Karpas-422 (cell line): ENCODE results near the gene ANAPC5. TPM values are rescaled to one million over a fixed set of nuclear protein-coding genes. Genes with fewer than 3 reads are reported as not detected.
A peak's percentile ranks its signal among the peaks of the same experiment; 100 is the strongest.
"Not testable (repeated sequence)": the region's sequence is repeated elsewhere in the genome, so short reads cannot be mapped to it uniquely, and the experiment has no call there.

Experiments used
- DNase-seq: peaks from one replicate; pipeline ENCODE4 v3.0.0-alpha.2; 2015
- H2AFZ ChIP-seq: fragments of 200-600 bp; sonication (generic); 2 replicates; pipeline ENCODE4 v1.6.1; 2014; ENCODE audit warnings: antibody characterized with exemption, low read length, mixed read lengths
- H3K27ac ChIP-seq: fragments of 200-600 bp; sonication (generic); 2 replicates; pipeline ENCODE4 v1.5.1; 2014; ENCODE audit warnings: mild to moderate bottlenecking, low read length, moderate library complexity
- H3K27me3 ChIP-seq: fragments of 200-600 bp; sonication (generic); 2 replicates; pipeline ENCODE4 v1.6.1; 2014; ENCODE audit warnings: low read length, mixed read lengths
- H3K36me3 ChIP-seq: fragments of 200-600 bp; sonication (generic); 2 replicates; pipeline ENCODE4 v1.6.1; 2014; ENCODE audit warnings: low read length, mixed read lengths; ENCODE audit not compliant: insufficient read depth
- H3K4me1 ChIP-seq: fragments of 200-600 bp; sonication (generic); 2 replicates; pipeline ENCODE4 v1.6.1; 2014; ENCODE audit warnings: mild to moderate bottlenecking, low read length, mixed read lengths
- H3K4me2 ChIP-seq: fragments of 200-600 bp; sonication (generic); 2 replicates; pipeline ENCODE4 v1.6.1; 2014; ENCODE audit warnings: low read length, low read depth, mild to moderate bottlenecking; ENCODE audit not compliant: poor library complexity, severe bottlenecking
- H3K4me3 ChIP-seq: fragments of 200-600 bp; sonication (generic); 2 replicates; pipeline ENCODE4 v1.5.1; 2014; ENCODE audit warnings: mild to moderate bottlenecking, antibody characterized with exemption, low read length, mixed read lengths
- H3K79me2 ChIP-seq: fragments of 200-600 bp; sonication (generic); 2 replicates; pipeline ENCODE4 v1.6.1; 2014; ENCODE audit warnings: mild to moderate bottlenecking, low read length, mixed read lengths
- H3K9ac ChIP-seq: fragments of 200-600 bp; sonication (generic); 2 replicates; pipeline ENCODE4 v1.6.0; 2014; ENCODE audit warnings: low read length
- H3K9me2 ChIP-seq: fragments of 200-600 bp; sonication (generic), shearing (Covaris generic); replicated peaks from 2 replicates; pipeline ENCODE4 v1.6.0; 2014; ENCODE audit warnings: mild to moderate bottlenecking, low read length, moderate library complexity; ENCODE audit not compliant: insufficient read depth
- H3K9me3 ChIP-seq: fragments of 300-700, 200-600 bp; sonication (generic); 2 replicates; pipeline ENCODE4 v1.6.1; 2014; ENCODE audit warnings: low read length, mixed read lengths
- H4K20me1 ChIP-seq: fragments of 200-600 bp; sonication (generic); 2 replicates; pipeline ENCODE4 v1.6.1; 2014; ENCODE audit warnings: mild to moderate bottlenecking, antibody characterized with exemption, low read length, low read depth; ENCODE audit not compliant: insufficient read depth
- total RNA-seq: library from RNA; depleted of rRNA; stranded (reverse); fragments of >200 nt; shearing (Covaris generic); gene quantifications from 2 replicates; pipeline ENCODE4 v1.2.3, GENCODE V29; 2014; ENCODE audit warnings: low replicate concordance

ANAPC5 gene
- total RNA-seq, 1 experiment from 2014 or later = 181 TPM

- Histone ChIP-seq H3K9me2 (no peaks in the 10 kb centered on the region), H3K9me3 (no peaks in the 10 kb centered on the region), H3K36me3 (no peaks in the 10 kb centered on the region), H3K4me3 (no peak overlapping the region), H3K9ac (no peak overlapping the region), H3K4me2 (no peak overlapping the region), H2AFZ (no peak overlapping the region), H4K20me1 (no peaks in the 10 kb centered on the region), H3K27ac (no peak overlapping the region), H3K79me2 (peaks cover 17% of the 10 kb centered on the region), H3K27me3 (no peaks in the 10 kb centered on the region), H3K4me1 (peaks cover 29% of the 10 kb centered on the region)
- peak; percentile 53 for DNase-seq
Observed at GRCh38 chr12:121299662-121300061, 52.5 kb downstream of the ANAPC5 start.

- H3K4me1 ChIP-seq = peaks cover 29% of the 10 kb centered on the region
- not testable (repeated sequence) for H3K36me3 ChIP-seq, H3K4me2 ChIP-seq, H3K9me3 ChIP-seq, H2AFZ ChIP-seq, H3K9me2 ChIP-seq, H3K27me3 ChIP-seq, DNase-seq, H3K4me3 ChIP-seq, H3K27ac ChIP-seq, H3K9ac ChIP-seq, H4K20me1 ChIP-seq
- H3K79me2 ChIP-seq = peaks cover 30% of the 10 kb centered on the region
Observed at GRCh38 chr12:121298411-121298810, 53.8 kb downstream of the ANAPC5 start.

DNA sequence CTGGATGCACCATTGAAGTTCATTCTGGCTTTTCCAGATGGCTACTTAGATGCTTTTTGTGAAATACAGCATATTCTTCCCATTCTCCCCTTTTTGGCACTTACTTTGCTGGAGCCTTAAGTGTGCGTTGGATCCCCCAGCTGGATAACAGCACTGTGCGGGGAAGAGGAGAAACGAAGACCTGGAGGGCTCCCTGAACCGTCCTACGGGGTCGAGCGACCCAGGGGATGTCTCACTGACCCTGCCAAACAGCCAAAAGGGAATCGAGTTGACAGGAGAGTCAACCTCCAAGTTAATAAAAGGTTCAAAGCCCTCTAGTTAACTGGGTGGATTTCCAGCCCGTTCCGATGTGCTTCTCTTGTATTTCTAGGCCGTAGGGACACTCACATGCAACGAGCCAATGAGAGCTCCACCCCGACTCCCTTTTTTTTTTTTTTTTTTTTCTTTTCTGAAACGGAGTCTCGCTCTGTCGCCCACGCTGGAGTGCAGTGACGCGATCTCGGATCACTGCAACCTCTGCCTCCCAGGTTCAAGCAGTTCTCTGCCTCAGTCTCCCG, 54.7 kb downstream of the ANAPC5 start:
- H3K27me3 ChIP-seq = no peaks in the 10 kb centered on the region
- H3K9me2 ChIP-seq = no peaks in the 10 kb centered on the region
- DNase-seq = peak; percentile 47
- H4K20me1 ChIP-seq = no peaks in the 10 kb centered on the region
- no peak overlapping the region for H3K27ac ChIP-seq
- H3K36me3 ChIP-seq = no peaks in the 10 kb centered on the region
- peak overlapping the region; percentile 97 for H3K4me2 ChIP-seq
- peak overlapping the region; percentile 82 for H3K9ac ChIP-seq
- H3K79me2 ChIP-seq = peaks cover 34% of the 10 kb centered on the region
- no peaks in the 10 kb centered on the region for H3K9me3 ChIP-seq
- peaks cover 29% of the 10 kb centered on the region for H3K4me1 ChIP-seq
- H2AFZ ChIP-seq = peak overlapping the region; percentile 98
- H3K4me3 ChIP-seq = peak overlapping the region; percentile 74

GRCh38 chr12:121296618-121297434, 55.4 kb downstream of the ANAPC5 start, which contains the start of gene CAMKK2:
TSS of gene CAMKK2 (minus strand) at chr12:121296709. CDS start at chr12:121274526, 22,183 bp downstream.
- H3K79me2 ChIP-seq = peaks cover 38% of the 10 kb centered on the region
- peaks cover 29% of the 10 kb centered on the region for H3K4me1 ChIP-seq
- peak within 1 kb of the TSS; percentile 98 for H2AFZ ChIP-seq
- no peaks in the 10 kb centered on the region for H3K36me3 ChIP-seq
- H4K20me1 ChIP-seq = no peaks in the 10 kb centered on the region
- DNase-seq = peak; percentile 96
- H3K9ac ChIP-seq = peak within 1 kb of the TSS; percentile 96
- peak within 1 kb of the TSS; percentile 97 for H3K4me2 ChIP-seq
- peak within 1 kb of the TSS; percentile 98 for H3K4me3 ChIP-seq
- H3K9me3 ChIP-seq = no peaks in the 10 kb centered on the region
- H3K9me2 ChIP-seq = no peaks in the 10 kb centered on the region
- H3K27me3 ChIP-seq = no peaks in the 10 kb centered on the region
- peak within 1 kb of the TSS; percentile 20; the same call in 1 of the 2 replicates for H3K27ac ChIP-seq

DNA sequence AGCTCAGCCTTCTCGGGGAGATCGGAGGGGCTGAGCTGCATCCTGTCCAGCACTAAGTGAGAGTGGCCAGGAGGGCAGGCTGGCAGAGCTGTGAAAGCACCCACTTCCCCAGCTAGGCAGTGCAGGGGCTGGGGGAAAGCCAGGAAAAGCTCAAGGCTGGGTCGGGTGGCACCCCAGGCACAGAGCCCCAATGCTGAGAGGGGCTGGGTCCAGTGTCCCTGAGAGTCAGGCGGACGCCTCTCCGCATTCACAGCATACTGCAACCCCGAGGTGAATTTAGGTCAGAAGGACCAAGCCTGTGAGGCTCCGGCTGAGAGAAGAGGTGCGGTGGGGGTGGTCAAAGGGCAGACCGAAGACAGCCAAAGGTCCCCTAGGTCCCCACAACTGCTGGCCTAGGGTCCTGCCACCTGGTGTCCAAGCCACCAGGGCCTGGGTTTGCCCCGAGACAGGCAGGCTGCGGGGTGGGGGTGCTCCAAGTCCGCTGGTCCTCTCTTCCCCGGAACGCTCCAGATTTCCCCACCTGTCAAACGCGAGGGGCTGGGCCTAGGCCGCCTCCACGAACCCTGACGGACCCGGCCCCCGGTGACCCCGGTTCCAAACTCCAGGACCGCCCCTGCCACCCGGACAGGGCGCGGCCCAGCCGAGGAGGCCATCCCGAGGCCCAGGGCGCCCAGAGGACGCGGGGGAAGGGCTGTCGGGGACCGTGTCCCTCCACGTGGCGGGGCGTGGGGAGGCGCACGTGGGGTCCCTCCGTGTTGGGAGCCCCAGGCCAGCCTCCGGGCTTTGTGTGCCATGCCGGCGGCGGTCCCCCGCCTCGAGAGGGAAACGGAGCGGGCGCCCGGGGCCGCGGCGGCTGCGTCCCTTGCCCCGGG, 56.2 kb downstream of the ANAPC5 start:
- peak overlapping the region; percentile 62; the same call in 1 of the 2 replicates for H2AFZ ChIP-seq
- peak; percentile 60 for DNase-seq
- H3K9me3 ChIP-seq = no peaks in the 10 kb centered on the region

DNA sequence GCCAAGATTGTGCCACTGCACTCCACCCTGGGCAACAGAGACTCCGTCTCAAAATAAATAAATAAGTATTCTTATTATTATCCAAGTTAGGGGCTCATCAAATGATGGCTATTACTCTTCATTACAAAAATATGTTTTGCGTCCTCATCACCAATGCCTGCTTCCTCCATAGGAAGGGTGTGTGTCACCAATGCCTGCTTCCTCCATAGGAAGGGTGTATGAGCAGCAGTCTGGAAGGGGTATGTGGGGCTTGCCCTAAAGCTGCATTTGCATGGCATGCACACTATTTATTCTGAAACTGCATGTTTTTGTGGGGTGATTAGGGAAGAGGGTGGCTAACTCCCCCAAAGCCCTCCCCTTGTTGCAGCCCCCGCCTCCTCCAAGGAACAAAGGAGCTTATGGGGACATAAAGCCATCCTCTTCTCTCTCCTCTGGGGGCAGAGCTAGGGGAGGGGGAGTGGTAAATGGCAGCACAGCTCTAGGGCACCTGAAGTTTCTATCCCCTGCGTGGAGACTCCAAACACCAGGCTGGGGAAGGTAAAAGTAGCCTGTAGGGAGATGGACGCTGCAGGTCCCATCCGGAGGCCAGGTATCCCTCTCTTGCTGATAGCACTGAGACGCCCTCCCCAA, 57.0 kb downstream of the ANAPC5 start:
- peak overlapping the region; percentile 98 for H3K4me3 ChIP-seq
- H3K9me2 ChIP-seq = no peaks in the 10 kb centered on the region
- no peaks in the 10 kb centered on the region for H3K36me3 ChIP-seq
- H3K9ac ChIP-seq = peak overlapping the region; percentile 96
- H3K79me2 ChIP-seq = peaks cover 45% of the 10 kb centered on the region
- no peaks in the 10 kb centered on the region for H3K9me3 ChIP-seq
- peak overlapping the region; percentile 96 for H3K4me2 ChIP-seq
- DNase-seq = peak; percentile 60
- H3K27me3 ChIP-seq = no peaks in the 10 kb centered on the region
- H4K20me1 ChIP-seq = no peaks in the 10 kb centered on the region
- H3K4me1 ChIP-seq = peaks cover 22% of the 10 kb centered on the region
- peak overlapping the region; percentile 20; the same call in 1 of the 2 replicates for H3K27ac ChIP-seq
- 0 out of 2 replicates have a peak overlapping the region, but pooled peaks have one; percentile 11 for H2AFZ ChIP-seq

More for the DNA sequence above, 56.2 kb downstream of the ANAPC5 start:
- H3K27ac ChIP-seq = peak overlapping the region; percentile 20; the same call in 1 of the 2 replicates
- H3K4me3 ChIP-seq = peak overlapping the region; percentile 98
- peaks cover 43% of the 10 kb centered on the region for H3K79me2 ChIP-seq
- H4K20me1 ChIP-seq = no peaks in the 10 kb centered on the region
- peaks cover 29% of the 10 kb centered on the region for H3K4me1 ChIP-seq
- H3K9me2 ChIP-seq = no peaks in the 10 kb centered on the region
- H3K36me3 ChIP-seq = no peaks in the 10 kb centered on the region
- peak overlapping the region; percentile 96 for H3K9ac ChIP-seq
- H3K27me3 ChIP-seq = no peaks in the 10 kb centered on the region
- H3K4me2 ChIP-seq = peak overlapping the region; percentile 96

- no peak for DNase-seq
- Histone ChIP-seq H3K79me2 (peaks cover 49% of the 10 kb centered on the region), H3K4me2 (peak overlapping the region; percentile 96), H4K20me1 (no peaks in the 10 kb centered on the region), H3K9me3 (no peaks in the 10 kb centered on the region), H3K9me2 (no peaks in the 10 kb centered on the region), H3K27me3 (no peaks in the 10 kb centered on the region), H3K27ac (no peak overlapping the region), H3K4me1 (peaks cover 17% of the 10 kb centered on the region), H3K9ac (no peak overlapping the region), H2AFZ (no peak overlapping the region), H3K36me3 (no peaks in the 10 kb centered on the region), H3K4me3 (no peak overlapping the region)
Observed at GRCh38 chr12:121294151-121294889, 57.9 kb downstream of the ANAPC5 start.
